ENCODE results near the gene CHD1L.

- no peak for TF ChIP-seq POLR2A (IDR thresholded peaks at IDR 0.05; ENCODE audit: low read depth, low read length)
- no peak for TF ChIP-seq POLR2AphosphoS5 (IDR thresholded peaks at IDR 0.05; ENCODE audit: low read depth, low read length)
Observed at GRCh38 chr1:147341246-147341645, 98.8 kb downstream of the CHD1L start.
